Endothelial cell of umbilical vein (primary cell): ENCODE results near the gene DNTT. TPM values are rescaled to one million over a fixed set of nuclear protein-coding genes. Genes with fewer than 3 reads are reported as not detected.

Source experiments
- BruUV-seq: library from RNA; stranded (reverse); fragments of 400-500 nt; replicated peaks from 2 replicates; lab custom pipeline; 2021; lab: Mats Ljungman, UMichigan
- CTCF ChIA-PET: fragments of 300-600, 350-600 bp; sonication (Branson Sonifier 250); formaldehyde crosslinking; loops from one replicate; lab custom pipeline; 2021; ENCODE audit warnings: antibody characterized with exemption, inconsistent platforms; lab: Charles Lee
- POLR2A ChIA-PET: fragments of 300-600, 350-600 bp; sonication (Branson Sonifier 250); formaldehyde crosslinking; loops from one replicate; lab custom pipeline; 2021; ENCODE audit warnings: antibody characterized with exemption, inconsistent platforms; lab: Charles Lee
- DNase-seq: peaks from one replicate; pipeline ENCODE4 v3.0.0-alpha.2; 2011; ENCODE audit warnings: low read depth, low spot score
- FAIRE-seq: peaks from 2 replicates; lab custom pipeline; 2011; peaks lifted over from hg19 to GRCh38; lab: Jason Lieb, UNC
- H2AFZ ChIP-seq: 2 replicates; pipeline ENCODE4 v1.6.0; 2012; ENCODE audit warnings: low read depth, low read length, control low read depth, inconsistent platforms
- H3K27ac ChIP-seq: 2 replicates; pipeline ENCODE4 v1.5.1; 2011; ENCODE audit warnings: low read depth, mild to moderate bottlenecking, control low read depth, low read length, moderate library complexity; ENCODE audit not compliant: insufficient read depth
- H3K27me3 ChIP-seq, 2 experiments: 2 replicates each; pipeline versions ENCODE4 v1.6.0 to v1.6.1; 2011; ENCODE audit warnings: low read length in 2 of 2, mixed read lengths in 1 of 2; ENCODE audit not compliant: control insufficient read depth in 2 of 2, insufficient read depth in 2 of 2
- H3K36me3 ChIP-seq, 2 experiments: 2 replicates in 1 of 2; 3 replicates in 1 of 2; pipeline ENCODE4 v1.5.1; 2011; ENCODE audit warnings: low read length in 2 of 2, mild to moderate bottlenecking in 1 of 2, moderate library complexity in 1 of 2; ENCODE audit not compliant: control insufficient read depth in 2 of 2, insufficient read depth in 2 of 2; ENCODE audit errors: extremely low read depth in 1 of 2
- H3K4me1 ChIP-seq: 3 replicates; pipeline ENCODE4 v1.5.1; 2011; ENCODE audit warnings: mild to moderate bottlenecking, low read length; ENCODE audit not compliant: control insufficient read depth, insufficient read depth; ENCODE audit errors: extremely low read depth
- H3K4me2 ChIP-seq: 2 replicates; pipeline ENCODE4 v1.6.1; 2011; ENCODE audit warnings: low read length, control low read depth, mixed read lengths; ENCODE audit not compliant: insufficient read depth
- H3K4me3 ChIP-seq, 3 experiments: fragments of 200-600 bp in 1 of 3; sonication (generic), shearing (Covaris generic) in 1 of 3; replicated peaks in 1 of 3; 2 replicates each; pipeline ENCODE4 v1.5.1; 2011 to 2016; ENCODE audit warnings: control low read depth in 3 of 3, low read length in 3 of 3, mild to moderate bottlenecking in 2 of 3, inconsistent platforms in 1 of 3, low read depth in 1 of 3, moderate library complexity in 1 of 3; ENCODE audit not compliant: insufficient read depth in 1 of 3
- H3K79me2 ChIP-seq: 2 replicates; pipeline ENCODE4 v1.6.0; 2012; ENCODE audit warnings: low read length, inconsistent platforms; ENCODE audit not compliant: control insufficient read depth, insufficient read depth
- H3K9ac ChIP-seq: replicated peaks from 2 replicates; pipeline ENCODE3; 2011; ENCODE audit warnings: low read length, control low read depth; ENCODE audit not compliant: insufficient read depth; ENCODE audit errors: extremely low read depth
- H3K9me1 ChIP-seq: replicated peaks from 3 replicates; pipeline ENCODE4 v1.6.0; 2011; ENCODE audit warnings: mild to moderate bottlenecking, low read length; ENCODE audit not compliant: control insufficient read depth, insufficient read depth; ENCODE audit errors: extremely low read depth
- H3K9me3 ChIP-seq: replicated peaks from 2 replicates; pipeline ENCODE4 v1.5.1; 2012; ENCODE audit warnings: low read length, inconsistent platforms; ENCODE audit not compliant: control insufficient read depth, insufficient read depth
- H4K20me1 ChIP-seq: replicated peaks from 2 replicates; pipeline ENCODE3; 2011; ENCODE audit warnings: mild to moderate bottlenecking, low read length; ENCODE audit not compliant: control insufficient read depth, insufficient read depth; ENCODE audit errors: extremely low read depth
- CTCF ChIP-seq, 2 donors: IDR thresholded peaks; 1 replicate in 1 of 2; 2 replicates in 1 of 2; pipeline ENCODE4 v1.5.1; 2011; ENCODE audit warnings: low read length in 2 of 2, mild to moderate bottlenecking in 2 of 2, moderate library complexity in 2 of 2, control low read depth in 1 of 2, inconsistent platforms in 1 of 2, low read depth in 1 of 2; ENCODE audit not compliant: insufficient read depth in 1 of 2; ENCODE audit errors: extremely low read depth in 1 of 2
- EZH2 ChIP-seq: IDR thresholded peaks from 2 replicates; pipeline ENCODE4 v1.6.1; 2012; ENCODE audit warnings: borderline replicate concordance, low read depth, mild to moderate bottlenecking, moderate library complexity, low read length, inconsistent platforms; ENCODE audit not compliant: severe bottlenecking
- FOS ChIP-seq: IDR thresholded peaks from 2 replicates; pipeline ENCODE4 v1.6.1; 2011; ENCODE audit warnings: mild to moderate bottlenecking, low read length, moderate library complexity, borderline replicate concordance; ENCODE audit not compliant: insufficient read depth
- GATA2 ChIP-seq: IDR thresholded peaks from 2 replicates; pipeline ENCODE4 v1.7.0; 2011; ENCODE audit warnings: low read depth, mild to moderate bottlenecking, moderate library complexity, mixed read lengths, low read length; ENCODE audit not compliant: insufficient read length, insufficient read depth
- JUN ChIP-seq: IDR thresholded peaks from 2 replicates; pipeline ENCODE4 v1.6.1; 2011; ENCODE audit warnings: borderline replicate concordance, low read depth; ENCODE audit not compliant: insufficient read length, insufficient read depth
- MAX ChIP-seq: IDR thresholded peaks from 2 replicates; pipeline ENCODE4 v1.6.1; 2011; ENCODE audit not compliant: insufficient read depth, insufficient read length
- MYC ChIP-seq: IDR thresholded peaks from one replicate; pipeline ENCODE4 v1.6.1; 2011; ENCODE audit warnings: mild to moderate bottlenecking, low read depth, low read length
- POLR2A ChIP-seq: IDR thresholded peaks from 2 replicates; pipeline ENCODE4 v1.6.1; 2012; ENCODE audit warnings: low read depth, mild to moderate bottlenecking, control low read depth, low read length
- POLR2AphosphoS5 ChIP-seq: IDR thresholded peaks from 2 replicates; pipeline ENCODE4 v1.6.1; 2012; ENCODE audit warnings: low read depth, mild to moderate bottlenecking, control low read depth, low read length, moderate library complexity; ENCODE audit not compliant: insufficient read depth
- dilution Hi-C: fragments of 300-500 bp; cut with MboI; formaldehyde crosslinking; loops from one replicate; pipeline ENCODE4 v1.15.0; 2019; ENCODE audit warnings: low sequenced_read_pairs; ENCODE audit not compliant: extremely low pct_ligation_motif_present
- intact Hi-C: fragments of 100-400 bp; cut with micrococcal nuclease; formaldehyde crosslinking; loops from one replicate; pipeline ENCODE4 v1.10.0; 2022
- polyA plus RNA-seq, 4 experiments: library from polyadenylated mRNA; depleted of rRNA in 3 of 4; stranded (reverse) in 3 of 4; unstranded in 1 of 4; fragments of >200 nt; gene quantifications; 2 replicates each; pipeline versions ENCODE4 v1.2.1 to v1.2.3, GENCODE V29; 2011 to 2012; ENCODE audit warnings: missing spikeins in 1 of 4
- total RNA-seq: library from RNA; stranded (reverse); gene quantifications from 2 replicates; pipeline ENCODE4 v1.2.3, GENCODE V29; 2021

Gene DNTT
- total and polyA plus RNA-seq, 2 donors (not counting 3 experiments of a cell fraction or from before 2014, with no cell fraction given): not detected

GRCh38 chr10:96276831-96277230 is 27.4 kb upstream of the DNTT start:
- Histone ChIP-seq H3K27me3 (peaks cover 0 to 2% of the 10 kb centered on the region in 2 experiments), H3K36me3 (no peaks in the 10 kb centered on the region), H3K4me2 (no peak overlapping the region), H3K27ac (no peak overlapping the region), H3K9me3 (no peaks in the 10 kb centered on the region), H3K4me3 (no peak overlapping the region), H3K9me1 (no peaks in the 10 kb centered on the region), H3K9ac (no peak overlapping the region), H2AFZ (no peak overlapping the region), H4K20me1 (no peaks in the 10 kb centered on the region), H3K79me2 (no peaks in the 10 kb centered on the region), H3K4me1 (no peaks in the 10 kb centered on the region)
- BruUV-seq: no TSS peak
- ChIA-PET POLR2A (no interaction called here), CTCF (interaction anchor here (1.1 kb wide), 1 partner anchor 260 kb away, joined by 5 read pairs; no protein-coding TSS in a partner anchor)
- DNase-seq (no peak), FAIRE-seq (no peak)
- TF ChIP-seq POLR2AphosphoS5 (no peak), MAX (no peak), JUN (no peak), GATA2 (no peak), MYC (no peak), CTCF (IDR thresholded peaks at IDR 0.05; ENCODE audit: extremely low read depth in 1 of 2, insufficient read depth in 1 of 2, low read depth in 1 of 2, low read length in 2 of 2) (no peak), POLR2A (no peak), EZH2 (no peak), FOS (no peak)
- intact Hi-C loops (no loop called here), dilution Hi-C loops (no loop called here)
